ENCODE results near the gene FBXL16.

FBXL16 gene

GRCh38 chr16:676565-676902, 29.1 kb downstream of the FBXL16 start:
- DNase-seq = no peak

- DNase-seq = no peak
Measured at GRCh38 chr16:675884-676564, 29.6 kb downstream of the FBXL16 start.

- no peak for DNase-seq
Measured at GRCh38 chr16:674968-675883, 30.4 kb downstream of the FBXL16 start, which contains the start of gene RHBDL1. Gene RHBDL1 (plus strand): TSS chr16:675671. CDS start chr16:675791, 120 bp downstream.

GRCh38 chr16:674214-674881, 31.3 kb downstream of the FBXL16 start:
- no peak for DNase-seq

GRCh38 chr16:673399-673991, 32.1 kb downstream of the FBXL16 start:
- no peak for DNase-seq

- DNase-seq = no peak
Measured at GRCh38 chr16:672851-673250, 32.8 kb downstream of the FBXL16 start.

GRCh38 chr16:672371-672770, 33.2 kb downstream of the FBXL16 start:
- no peak for DNase-seq

- no peak for DNase-seq
Measured at GRCh38 chr16:671353-672131, 34.1 kb downstream of the FBXL16 start.

- no peak for DNase-seq
Measured at GRCh38 chr16:670485-671352, 34.9 kb downstream of the FBXL16 start.

- DNase-seq = no peak
Measured at GRCh38 chr16:669666-670065, 35.9 kb downstream of the FBXL16 start.

- DNase-seq = no peak
Measured at GRCh38 chr16:668519-669171, 37.0 kb downstream of the FBXL16 start.

GRCh38 chr16:667780-668518, 37.7 kb downstream of the FBXL16 start, which contains the start of gene RHOT2:
Gene RHOT2 (plus strand): TSS chr16:668132. CDS start chr16:668200, 68 bp downstream.
- DNase-seq = peak; percentile 96

- DNase-seq = no peak
Measured at GRCh38 chr16:667113-667779, 38.4 kb downstream of the FBXL16 start.

GRCh38 chr16:666572-666971, 39.0 kb downstream of the FBXL16 start:
- no peak for DNase-seq

GRCh38 chr16:662597-662996, 43.0 kb downstream of the FBXL16 start:
- DNase-seq = no peak

- DNase-seq = no peak
Measured at GRCh38 chr16:662095-662494, 43.5 kb downstream of the FBXL16 start.

GRCh38 chr16:661184-661821, 44.3 kb downstream of the FBXL16 start:
- DNase-seq = no peak

GRCh38 chr16:660459-661183, 45.0 kb downstream of the FBXL16 start:
- peak; percentile 90 for DNase-seq

Measured in femur (tissue), 1 donor.